DND-41 (cell line): ENCODE results near the gene ETS2.

Experiments
- ATAC-seq: fragments of 200-7000 bp; cut with Tn5 transposase; 3 replicates; pipeline ENCODE4 v1.9.1; 2021; ENCODE audit warnings: low read depth; ENCODE audit not compliant: insufficient read depth
- DNase-seq: peaks from one replicate; pipeline ENCODE4 v3.0.0-alpha.2; 2020
- H2AFZ ChIP-seq: 2 replicates; pipeline ENCODE4 v1.6.0; 2012; ENCODE audit warnings: low read depth, low read length
- H3K27ac ChIP-seq: 2 replicates; pipeline ENCODE4 v1.5.1; 2012; ENCODE audit warnings: low read length, inconsistent platforms
- H3K27me3 ChIP-seq: fragments of 200-600 bp; sonication (generic); 2 replicates; pipeline ENCODE4 v1.6.0; 2012; ENCODE audit warnings: low read length, mild to moderate bottlenecking, inconsistent platforms; ENCODE audit not compliant: insufficient read depth, poor library complexity
- H3K36me3 ChIP-seq: 2 replicates; pipeline ENCODE4 v1.5.1; 2012; ENCODE audit warnings: low read length, inconsistent platforms; ENCODE audit not compliant: insufficient read depth
- H3K4me1 ChIP-seq: 2 replicates; pipeline ENCODE4 v1.5.1; 2012; ENCODE audit warnings: mild to moderate bottlenecking, low read length; ENCODE audit not compliant: insufficient read depth
- H3K4me2 ChIP-seq: 2 replicates; pipeline ENCODE4 v1.6.0; 2012; ENCODE audit warnings: mild to moderate bottlenecking, moderate library complexity, low read length, inconsistent platforms; ENCODE audit not compliant: insufficient read depth
- H3K4me3 ChIP-seq, 2 experiments: fragments of 200-600 bp in 1 of 2; shearing (Covaris generic) in 1 of 2; 2 replicates each; pipeline ENCODE4 v1.5.1; 2012 to 2016; ENCODE audit warnings: inconsistent platforms in 2 of 2, low read length in 2 of 2, mild to moderate bottlenecking in 2 of 2, low read depth in 1 of 2, moderate library complexity in 1 of 2
- H3K79me2 ChIP-seq: 2 replicates; pipeline ENCODE4 v1.6.0; 2012; ENCODE audit warnings: low read length, inconsistent platforms; ENCODE audit not compliant: insufficient read depth
- H3K9ac ChIP-seq: 2 replicates; pipeline ENCODE4 v1.6.0; 2012; ENCODE audit warnings: low read depth, mild to moderate bottlenecking, inconsistent platforms, low read length, moderate library complexity
- H3K9me3 ChIP-seq: 2 replicates; pipeline ENCODE4 v1.5.1; 2012; ENCODE audit warnings: low read length, moderate library complexity, mild to moderate bottlenecking, inconsistent platforms; ENCODE audit not compliant: insufficient read depth, severe bottlenecking
- H4K20me1 ChIP-seq: 2 replicates; pipeline ENCODE4 v1.6.0; 2012; ENCODE audit warnings: low read length; ENCODE audit not compliant: insufficient read depth
- CTCF ChIP-seq: IDR thresholded peaks from 2 replicates; pipeline ENCODE4 v1.5.1; 2012; ENCODE audit warnings: borderline replicate concordance, low read length, moderate library complexity, mild to moderate bottlenecking; ENCODE audit not compliant: poor library complexity, severe bottlenecking; ENCODE audit errors: extremely low read depth
- EZH2 ChIP-seq: IDR thresholded peaks from 3 replicates; pipeline ENCODE4 v1.6.1; 2012; ENCODE audit warnings: borderline replicate concordance, low read depth, mild to moderate bottlenecking, moderate library complexity, low read length, inconsistent platforms; ENCODE audit not compliant: severe bottlenecking

ETS2 gene

GRCh38 chr21:38818325-38818723, 12.6 kb downstream of the ETS2 start:
- peaks cover 54% of the 10 kb centered on the region for H4K20me1 ChIP-seq
- H3K9ac ChIP-seq: no peak overlapping the region
- H3K36me3 ChIP-seq: peaks cover 96% of the 10 kb centered on the region
- no peak for DNase-seq
- H3K27ac ChIP-seq: no peak overlapping the region
- H3K4me1 ChIP-seq: no peaks in the 10 kb centered on the region; the same call in 1 of the 2 replicates
- no peaks in the 10 kb centered on the region for H3K27me3 ChIP-seq
- H3K4me3 ChIP-seq: no peak overlapping the region
- peaks cover 57% of the 10 kb centered on the region for H3K79me2 ChIP-seq
- H3K9me3 ChIP-seq: no peaks in the 10 kb centered on the region
- no peak overlapping the region for H3K4me2 ChIP-seq
- no peak for ATAC-seq
- no peak for TF ChIP-seq CTCF
- no peak for TF ChIP-seq EZH2
- H2AFZ ChIP-seq: no peak overlapping the region

GRCh38 chr21:38819051-38819718, 13.5 kb downstream of the ETS2 start:
- no peak overlapping the region for H3K4me3 ChIP-seq
- peaks cover 96% of the 10 kb centered on the region for H3K36me3 ChIP-seq
- H3K4me2 ChIP-seq: no peak overlapping the region
- no peak overlapping the region for H3K27ac ChIP-seq
- H2AFZ ChIP-seq: no peak overlapping the region
- peaks cover 49% of the 10 kb centered on the region for H3K79me2 ChIP-seq
- no peaks in the 10 kb centered on the region for H3K9me3 ChIP-seq
- H3K27me3 ChIP-seq: no peaks in the 10 kb centered on the region
- no peak for DNase-seq
- TF ChIP-seq CTCF (no peak), EZH2 (no peak)
- H3K4me1 ChIP-seq: no peaks in the 10 kb centered on the region; the same call in 1 of the 2 replicates
- ATAC-seq: no peak
- peaks cover 47% of the 10 kb centered on the region for H4K20me1 ChIP-seq
- no peak overlapping the region for H3K9ac ChIP-seq

GRCh38 chr21:38819719-38820159, 14.0 kb downstream of the ETS2 start:
- no peak overlapping the region for H2AFZ ChIP-seq
- H3K4me2 ChIP-seq: no peak overlapping the region
- peaks cover 43% of the 10 kb centered on the region for H3K79me2 ChIP-seq
- H3K9ac ChIP-seq: no peak overlapping the region
- H4K20me1 ChIP-seq: peaks cover 42% of the 10 kb centered on the region
- H3K4me3 ChIP-seq: no peak overlapping the region
- peaks cover 96% of the 10 kb centered on the region for H3K36me3 ChIP-seq
- TF ChIP-seq EZH2: no peak
- TF ChIP-seq CTCF: no peak
- no peak overlapping the region for H3K27ac ChIP-seq
- H3K27me3 ChIP-seq: no peaks in the 10 kb centered on the region
- ATAC-seq (no peak), DNase-seq (no peak)
- H3K9me3 ChIP-seq: no peaks in the 10 kb centered on the region
- H3K4me1 ChIP-seq: no peaks in the 10 kb centered on the region
